ENCODE measurements around the gene IL4.
A peak's percentile ranks its signal among the peaks of the same experiment; 100 is the strongest.

IL4 gene

DNA sequence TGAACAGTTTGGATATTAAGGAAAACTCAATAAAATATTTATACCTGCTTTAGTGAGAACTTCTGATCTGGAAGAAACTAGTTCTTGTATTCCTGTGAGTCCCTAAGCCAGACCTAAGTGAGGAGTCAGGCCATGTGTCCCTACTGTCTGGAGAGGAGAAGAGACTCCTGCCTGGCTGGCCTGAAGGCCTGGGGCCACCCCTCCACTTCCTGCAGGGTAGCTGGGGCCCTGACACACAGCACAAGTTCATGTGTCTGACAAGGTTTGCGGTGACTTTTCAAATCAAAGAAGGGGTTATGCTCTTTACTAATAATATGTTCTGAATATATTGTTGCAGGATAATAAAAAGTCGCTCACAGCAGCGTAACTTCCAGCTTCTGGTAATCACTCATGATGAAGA lies 31.9 kb upstream of the IL4 start:
- Histone ChIP-seq H3K4me1 (ENCODE audit: control insufficient read depth, insufficient read depth, low read length, poor library complexity, severe bottlenecking) (no peaks in the 10 kb centered on the region), H3K36me3 (ENCODE audit: control insufficient read depth, insufficient read depth, low read length) (peaks cover 45% of the 10 kb centered on the region), H3K4me3 (ENCODE audit: insufficient read depth, low read depth, low read length, poor library complexity, severe bottlenecking) (no peak overlapping the region), H3K9me3 (ENCODE audit: control insufficient read depth, low read length) (no peaks in the 10 kb centered on the region), H3K27me3 (replicated peaks; ENCODE audit: control insufficient read depth, insufficient read depth, low read length, poor library complexity, severe bottlenecking) (no peaks in the 10 kb centered on the region), H3K27ac (ENCODE audit: insufficient read depth, low read length, poor library complexity, severe bottlenecking) (no peak overlapping the region)
- DNase-seq: no peak

DNA sequence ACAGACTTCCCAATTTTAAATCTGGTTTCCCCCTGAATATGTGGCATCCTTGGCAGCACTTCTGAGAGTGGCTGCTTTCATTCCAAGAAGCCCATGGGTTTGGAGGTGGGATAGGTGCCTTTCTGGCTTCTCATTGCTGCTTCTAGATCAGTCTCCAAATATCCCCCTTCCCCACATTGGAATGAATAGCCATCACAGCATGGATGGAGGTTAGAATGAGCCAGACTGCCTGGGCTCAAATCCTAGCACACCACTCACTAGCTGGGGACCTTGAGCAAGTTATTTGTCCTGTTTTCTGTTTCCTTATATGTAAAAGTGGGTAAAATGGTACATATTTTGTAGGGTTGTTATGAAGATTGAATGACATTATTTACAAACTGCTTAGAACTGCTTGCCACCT lies 29.6 kb upstream of the IL4 start:
- no peak overlapping the region for H3K27ac ChIP-seq (ENCODE audit: insufficient read depth, low read length, poor library complexity, severe bottlenecking)
- H3K27me3 ChIP-seq (replicated peaks; ENCODE audit: control insufficient read depth, insufficient read depth, low read length, poor library complexity, severe bottlenecking): no peaks in the 10 kb centered on the region
- no peak overlapping the region for H3K4me3 ChIP-seq (ENCODE audit: insufficient read depth, low read depth, low read length, poor library complexity, severe bottlenecking)
- no peak for DNase-seq
- H3K9me3 ChIP-seq (ENCODE audit: control insufficient read depth, low read length): peaks cover 7% of the 10 kb centered on the region
- no peaks in the 10 kb centered on the region for H3K4me1 ChIP-seq (ENCODE audit: control insufficient read depth, insufficient read depth, low read length, poor library complexity, severe bottlenecking)
- peaks cover 31% of the 10 kb centered on the region for H3K36me3 ChIP-seq (ENCODE audit: control insufficient read depth, insufficient read depth, low read length)

DNA sequence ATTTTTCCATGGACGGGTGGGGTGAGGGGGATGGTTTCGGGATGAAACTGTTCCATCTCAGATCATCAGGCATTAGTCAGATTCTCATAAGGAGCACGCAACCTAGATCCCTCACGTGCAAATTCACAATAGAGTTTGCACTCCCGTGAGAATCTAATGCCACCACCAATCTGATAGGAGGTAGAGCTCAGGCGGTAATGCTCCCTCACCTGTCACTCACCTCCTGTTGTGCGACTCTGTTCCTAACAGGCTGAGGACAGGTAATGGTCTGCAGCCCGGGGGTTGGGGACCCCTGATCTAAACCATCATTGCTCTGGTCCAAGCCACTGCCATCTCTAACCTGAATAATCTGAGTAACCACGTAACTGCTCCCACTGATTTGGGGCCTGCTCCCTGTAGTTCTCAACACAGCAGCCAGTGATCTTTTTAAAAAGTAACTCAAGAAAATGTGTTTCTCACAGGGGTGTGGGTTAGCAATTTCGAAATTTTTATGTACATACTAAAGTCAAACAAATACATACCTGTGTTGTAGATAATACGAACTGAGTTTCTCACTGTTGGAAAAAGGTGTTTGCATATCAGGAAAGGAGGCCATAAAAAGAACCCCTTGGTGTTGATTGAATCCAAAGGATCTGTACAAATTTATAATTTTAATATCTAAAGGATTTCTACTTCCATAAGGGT lies 27.1 kb upstream of the IL4 start:
- DNase-seq: no peak
- Histone ChIP-seq H3K27me3 (replicated peaks; ENCODE audit: control insufficient read depth, insufficient read depth, low read length, poor library complexity, severe bottlenecking) (no peaks in the 10 kb centered on the region), H3K36me3 (ENCODE audit: control insufficient read depth, insufficient read depth, low read length) (peaks cover 8% of the 10 kb centered on the region), H3K4me3 (ENCODE audit: insufficient read depth, low read depth, low read length, poor library complexity, severe bottlenecking) (no peak overlapping the region), H3K4me1 (ENCODE audit: control insufficient read depth, insufficient read depth, low read length, poor library complexity, severe bottlenecking) (no peaks in the 10 kb centered on the region), H3K9me3 (ENCODE audit: control insufficient read depth, low read length) (peaks cover 7% of the 10 kb centered on the region), H3K27ac (ENCODE audit: insufficient read depth, low read length, poor library complexity, severe bottlenecking) (no peak overlapping the region)

DNA sequence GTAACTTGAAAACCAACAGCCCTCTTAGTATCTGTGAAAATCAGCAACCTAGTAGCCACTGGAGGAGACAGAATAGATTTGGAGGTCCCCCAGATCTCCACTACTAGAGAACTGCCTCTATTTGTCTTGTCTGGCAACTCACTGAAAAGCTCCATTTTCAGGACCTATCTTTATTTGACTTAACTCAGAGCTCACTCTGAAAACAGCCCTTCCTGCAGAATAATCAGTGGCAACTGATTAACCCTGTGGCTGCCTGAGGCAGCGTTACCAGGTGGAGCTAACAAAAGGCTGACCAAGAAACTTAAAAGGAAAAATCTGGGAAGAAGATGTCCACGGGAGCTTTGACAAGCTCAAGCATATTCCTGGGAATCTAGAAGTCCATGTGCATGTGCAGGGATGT lies 26.3 kb upstream of the IL4 start:
- Histone ChIP-seq H3K27me3 (replicated peaks; ENCODE audit: control insufficient read depth, insufficient read depth, low read length, poor library complexity, severe bottlenecking) (no peaks in the 10 kb centered on the region), H3K4me3 (ENCODE audit: insufficient read depth, low read depth, low read length, poor library complexity, severe bottlenecking) (no peak overlapping the region), H3K27ac (ENCODE audit: insufficient read depth, low read length, poor library complexity, severe bottlenecking) (no peak overlapping the region), H3K36me3 (ENCODE audit: control insufficient read depth, insufficient read depth, low read length) (peaks cover 8% of the 10 kb centered on the region), H3K9me3 (ENCODE audit: control insufficient read depth, low read length) (peaks cover 7% of the 10 kb centered on the region), H3K4me1 (ENCODE audit: control insufficient read depth, insufficient read depth, low read length, poor library complexity, severe bottlenecking) (no peaks in the 10 kb centered on the region)
- no peak for DNase-seq

DNA sequence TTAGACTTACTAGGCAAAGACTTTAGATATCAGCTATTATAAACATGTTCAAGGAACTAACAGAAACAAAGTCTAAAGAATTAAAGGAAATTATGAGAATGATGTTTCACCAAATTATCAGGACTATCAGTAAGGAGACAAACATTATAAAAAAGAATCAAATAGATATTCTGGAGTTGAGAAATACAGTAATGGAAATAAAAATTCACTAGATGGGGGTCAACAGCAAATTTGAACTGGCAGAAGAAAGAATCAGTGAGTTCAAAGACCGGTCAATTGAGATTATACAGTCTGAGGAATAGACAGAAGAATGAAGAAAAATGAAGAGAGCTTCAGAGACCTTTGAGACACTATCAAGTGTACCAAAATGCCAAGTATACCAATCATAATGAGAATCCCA lies 25.4 kb upstream of the IL4 start:
- H3K27ac ChIP-seq (ENCODE audit: insufficient read depth, low read length, poor library complexity, severe bottlenecking): no peak overlapping the region
- peaks cover under 1% of the 10 kb centered on the region for H3K36me3 ChIP-seq (ENCODE audit: control insufficient read depth, insufficient read depth, low read length)
- no peaks in the 10 kb centered on the region for H3K4me1 ChIP-seq (ENCODE audit: control insufficient read depth, insufficient read depth, low read length, poor library complexity, severe bottlenecking)
- no peaks in the 10 kb centered on the region for H3K27me3 ChIP-seq (replicated peaks; ENCODE audit: control insufficient read depth, insufficient read depth, low read length, poor library complexity, severe bottlenecking)
- no peak for DNase-seq
- H3K9me3 ChIP-seq (ENCODE audit: control insufficient read depth, low read length): peaks cover 7% of the 10 kb centered on the region
- H3K4me3 ChIP-seq (ENCODE audit: insufficient read depth, low read depth, low read length, poor library complexity, severe bottlenecking): no peak overlapping the region

DNA sequence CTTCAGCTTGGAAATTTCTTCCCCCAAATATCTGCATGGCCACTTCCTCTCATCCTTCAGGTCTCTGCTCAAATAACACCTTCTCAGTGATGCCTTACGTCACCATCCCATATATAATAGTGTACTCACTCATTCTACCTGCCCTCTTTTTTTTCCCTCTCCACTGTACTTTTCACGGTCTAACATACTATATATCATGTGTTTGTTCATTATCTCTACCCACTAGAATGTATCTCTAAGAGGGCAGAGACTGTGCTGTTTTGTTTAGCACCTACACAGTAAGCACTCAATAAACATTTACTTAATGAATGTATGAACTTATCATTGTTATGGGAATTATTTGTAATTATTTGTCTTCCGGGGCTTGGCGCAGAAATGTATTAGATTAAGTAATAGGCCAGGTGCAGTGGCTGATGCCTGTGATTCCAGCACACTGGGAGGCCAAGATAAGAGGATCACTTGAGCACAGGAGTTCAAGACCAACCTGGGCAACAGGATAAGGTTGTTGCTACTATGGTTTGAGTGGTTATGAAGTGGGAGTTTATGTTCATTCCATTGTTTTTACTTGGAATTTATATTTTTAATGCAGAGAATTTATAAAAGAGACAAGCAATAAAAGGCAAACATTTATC lies 21.8 kb upstream of the IL4 start:
- H3K4me1 ChIP-seq (ENCODE audit: control insufficient read depth, insufficient read depth, low read length, poor library complexity, severe bottlenecking): peaks cover 7% of the 10 kb centered on the region
- H3K36me3 ChIP-seq (ENCODE audit: control insufficient read depth, insufficient read depth, low read length): no peaks in the 10 kb centered on the region
- no peak overlapping the region for H3K27ac ChIP-seq (ENCODE audit: insufficient read depth, low read length, poor library complexity, severe bottlenecking)
- H3K27me3 ChIP-seq (replicated peaks; ENCODE audit: control insufficient read depth, insufficient read depth, low read length, poor library complexity, severe bottlenecking): peaks cover 13% of the 10 kb centered on the region
- DNase-seq: no peak
- peaks cover 7% of the 10 kb centered on the region for H3K9me3 ChIP-seq (ENCODE audit: control insufficient read depth, low read length)
- H3K4me3 ChIP-seq (ENCODE audit: insufficient read depth, low read depth, low read length, poor library complexity, severe bottlenecking): no peak overlapping the region

DNA sequence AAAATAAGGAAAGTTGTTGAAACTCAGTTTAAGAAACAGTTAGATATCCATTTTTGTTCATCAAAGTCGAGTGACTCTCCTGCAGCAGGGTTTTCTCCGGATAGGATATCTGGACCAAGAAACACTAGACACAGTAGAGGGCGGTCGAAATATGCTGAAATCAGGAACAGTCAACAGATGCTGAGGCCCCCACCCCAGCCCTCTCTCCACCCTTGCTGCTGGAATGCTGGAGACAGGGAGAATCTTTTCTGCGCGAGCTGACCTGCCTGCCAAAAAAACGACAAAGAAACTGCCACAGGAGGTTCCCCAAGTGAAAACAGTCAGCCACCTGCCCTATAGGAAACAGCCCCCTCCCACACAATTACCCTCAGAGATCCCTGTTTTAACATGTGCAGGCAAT lies 20.1 kb upstream of the IL4 start:
- Histone ChIP-seq H3K9me3 (ENCODE audit: control insufficient read depth, low read length) (peaks cover 5% of the 10 kb centered on the region), H3K27me3 (replicated peaks; ENCODE audit: control insufficient read depth, insufficient read depth, low read length, poor library complexity, severe bottlenecking) (peaks cover 15% of the 10 kb centered on the region), H3K36me3 (ENCODE audit: control insufficient read depth, insufficient read depth, low read length) (no peaks in the 10 kb centered on the region), H3K4me1 (ENCODE audit: control insufficient read depth, insufficient read depth, low read length, poor library complexity, severe bottlenecking) (peaks cover 9% of the 10 kb centered on the region), H3K27ac (ENCODE audit: insufficient read depth, low read length, poor library complexity, severe bottlenecking) (no peak overlapping the region), H3K4me3 (ENCODE audit: insufficient read depth, low read depth, low read length, poor library complexity, severe bottlenecking) (no peak overlapping the region)
- no peak for DNase-seq

DNA sequence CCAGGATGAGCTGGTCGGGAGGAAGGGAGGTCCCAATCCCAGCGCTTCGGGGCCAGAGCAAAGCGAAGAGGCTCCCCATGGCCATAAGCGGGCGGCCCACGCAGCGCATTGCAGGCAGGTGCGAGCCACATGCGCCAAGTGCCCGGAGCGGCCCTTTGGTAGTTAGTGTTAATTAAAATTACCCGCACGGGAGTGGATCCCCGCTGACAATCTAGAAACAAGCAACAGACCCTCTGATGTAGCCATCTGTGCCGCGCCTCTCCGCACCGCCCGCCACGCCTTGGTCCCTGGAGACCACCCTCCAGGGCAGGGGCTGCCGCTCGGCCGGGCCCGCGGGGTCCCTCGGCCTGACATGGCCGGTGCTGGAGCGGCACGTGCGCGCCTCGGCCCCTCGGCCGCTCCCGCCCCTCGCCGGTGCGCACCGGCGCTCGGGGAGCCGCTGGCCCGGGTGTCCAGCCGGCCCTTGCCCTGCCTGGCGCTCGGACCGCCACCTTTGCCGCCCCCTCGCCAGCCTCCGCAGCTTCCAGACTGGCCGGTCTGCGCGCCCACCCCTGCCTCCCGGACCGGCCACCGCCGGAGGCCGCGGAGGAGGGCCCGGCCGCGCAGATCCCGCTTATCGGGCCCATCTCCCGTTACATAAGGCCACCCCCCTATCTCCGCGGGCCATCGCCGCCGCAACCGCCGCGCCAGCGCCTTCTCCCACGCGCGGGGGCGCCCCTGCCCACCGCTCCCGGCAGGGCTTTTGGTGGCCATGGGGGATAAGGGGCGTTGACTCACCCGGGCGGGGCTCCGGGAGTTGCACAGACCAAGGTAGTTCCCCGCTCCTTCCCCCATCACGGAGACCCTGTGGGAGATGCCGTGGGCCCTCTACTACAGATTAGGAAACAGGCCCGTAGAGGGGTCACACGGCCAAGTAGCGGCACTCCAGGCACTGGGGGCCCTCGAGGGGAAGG lies 17.7 kb upstream of the IL4 start:
- peak in 1 of 3 donors; percentile 18 for DNase-seq
- Histone ChIP-seq H3K4me3 (ENCODE audit: insufficient read depth, low read depth, low read length, poor library complexity, severe bottlenecking) (peak overlapping the region; percentile 48), H3K4me1 (ENCODE audit: control insufficient read depth, insufficient read depth, low read length, poor library complexity, severe bottlenecking) (peaks cover 10% of the 10 kb centered on the region), H3K36me3 (ENCODE audit: control insufficient read depth, insufficient read depth, low read length) (no peaks in the 10 kb centered on the region), H3K27me3 (replicated peaks; ENCODE audit: control insufficient read depth, insufficient read depth, low read length, poor library complexity, severe bottlenecking) (peaks cover 15% of the 10 kb centered on the region), H3K27ac (ENCODE audit: insufficient read depth, low read length, poor library complexity, severe bottlenecking) (no peak overlapping the region), H3K9me3 (ENCODE audit: control insufficient read depth, low read length) (no peaks in the 10 kb centered on the region)

DNA sequence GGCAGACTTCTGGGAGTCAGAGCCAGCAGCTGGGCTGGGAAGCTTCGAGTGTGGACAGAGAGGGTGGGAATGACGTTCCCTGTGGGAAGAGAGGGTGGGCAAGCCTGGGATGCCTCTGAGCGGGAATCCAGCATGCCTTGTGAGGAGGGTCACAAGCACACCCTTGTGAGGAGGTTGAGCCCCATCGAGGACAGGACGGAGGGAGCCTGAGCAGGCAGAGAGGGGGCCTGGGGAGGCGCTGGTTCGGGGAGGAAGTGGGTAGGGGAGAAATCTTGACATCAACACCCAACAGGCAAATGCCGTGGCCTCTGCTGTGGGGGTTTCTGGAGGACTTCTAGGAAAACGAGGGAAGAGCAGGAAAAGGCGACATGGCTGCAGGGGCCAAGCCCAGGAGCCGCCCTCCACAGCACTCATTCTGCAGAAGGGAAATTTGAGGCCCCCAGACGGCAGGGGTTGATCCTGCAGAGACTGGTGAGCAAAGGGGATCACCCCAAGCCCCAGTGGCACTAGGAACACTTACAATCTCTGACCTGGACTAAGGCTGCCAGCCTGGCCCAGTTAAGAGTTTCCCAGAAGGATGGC lies 16.9 kb upstream of the IL4 start:
- DNase-seq: no peak
- Histone ChIP-seq H3K36me3 (ENCODE audit: control insufficient read depth, insufficient read depth, low read length) (no peaks in the 10 kb centered on the region), H3K27ac (ENCODE audit: insufficient read depth, low read length, poor library complexity, severe bottlenecking) (no peak overlapping the region), H3K4me1 (ENCODE audit: control insufficient read depth, insufficient read depth, low read length, poor library complexity, severe bottlenecking) (peaks cover 13% of the 10 kb centered on the region), H3K9me3 (ENCODE audit: control insufficient read depth, low read length) (no peaks in the 10 kb centered on the region), H3K27me3 (replicated peaks; ENCODE audit: control insufficient read depth, insufficient read depth, low read length, poor library complexity, severe bottlenecking) (peaks cover 15% of the 10 kb centered on the region), H3K4me3 (ENCODE audit: insufficient read depth, low read depth, low read length, poor library complexity, severe bottlenecking) (peak overlapping the region; percentile 48)

All from effector memory CD4-positive, alpha-beta T cell (primary cell).